ENCODE results near the gene LRMDA.

DNA sequence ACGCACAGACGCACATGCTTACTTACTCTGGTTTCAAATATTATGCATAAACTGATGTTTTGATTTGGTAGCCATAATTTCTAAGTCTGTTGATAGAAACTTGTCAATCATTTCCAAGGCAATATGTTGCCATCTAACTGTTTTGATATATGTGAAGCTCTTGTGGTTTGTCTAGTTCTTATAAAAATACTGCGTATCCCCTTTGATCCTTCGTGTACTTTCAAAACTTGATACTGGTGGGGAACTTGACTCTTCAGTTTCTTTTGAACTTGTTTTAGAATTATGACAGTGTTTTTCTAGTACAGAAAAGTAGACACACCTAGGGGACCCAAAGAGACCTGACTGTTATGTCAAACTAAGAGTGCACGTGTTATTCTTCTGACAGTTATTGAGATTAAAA is 708.0 kb downstream of the LRMDA start:
- TF ChIP-seq, protein P1, sequence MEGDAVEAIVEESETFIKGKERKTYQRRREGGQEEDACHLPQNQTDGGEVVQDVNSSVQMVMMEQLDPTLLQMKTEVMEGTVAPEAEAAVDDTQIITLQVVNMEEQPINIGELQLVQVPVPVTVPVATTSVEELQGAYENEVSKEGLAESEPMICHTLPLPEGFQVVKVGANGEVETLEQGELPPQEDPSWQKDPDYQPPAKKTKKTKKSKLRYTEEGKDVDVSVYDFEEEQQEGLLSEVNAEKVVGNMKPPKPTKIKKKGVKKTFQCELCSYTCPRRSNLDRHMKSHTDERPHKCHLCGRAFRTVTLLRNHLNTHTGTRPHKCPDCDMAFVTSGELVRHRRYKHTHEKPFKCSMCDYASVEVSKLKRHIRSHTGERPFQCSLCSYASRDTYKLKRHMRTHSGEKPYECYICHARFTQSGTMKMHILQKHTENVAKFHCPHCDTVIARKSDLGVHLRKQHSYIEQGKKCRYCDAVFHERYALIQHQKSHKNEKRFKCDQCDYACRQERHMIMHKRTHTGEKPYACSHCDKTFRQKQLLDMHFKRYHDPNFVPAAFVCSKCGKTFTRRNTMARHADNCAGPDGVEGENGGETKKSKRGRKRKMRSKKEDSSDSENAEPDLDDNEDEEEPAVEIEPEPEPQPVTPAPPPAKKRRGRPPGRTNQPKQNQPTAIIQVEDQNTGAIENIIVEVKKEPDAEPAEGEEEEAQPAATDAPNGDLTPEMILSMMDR (IDR thresholded peaks at IDR 0.05), result no peak
- TF ChIP-seq POLR2AphosphoS5 (IDR thresholded peaks at IDR 0.05) (no peak), EP300 (IDR thresholded peaks at IDR 0.05) (no peak), POLR2A (IDR thresholded peaks at IDR 0.05) (no peak)
